Activated CD4-positive, alpha-beta memory T cell treated with anti-CD3 and anti-CD28 coated beads, Interleukin-2, amount 10 ng/mL, durations not matched to agents 7 days and 5 days (primary cell): Measurements from ENCODE around the gene PI16. TPM values are rescaled to one million over a fixed set of nuclear protein-coding genes. Genes with fewer than 3 reads are reported as not detected.
"Not testable (repeated sequence)": the region's sequence is repeated elsewhere in the genome, so short reads cannot be mapped to it uniquely, and the experiment has no call there.

Experiments used
- CTCF ChIA-PET: fragments of 350-600 bp; sonication (Branson Sonifier 250); formaldehyde crosslinking; loops from one replicate; lab custom pipeline; 2021; ENCODE audit warnings: antibody characterized with exemption, inconsistent platforms; lab: Charles Lee
- POLR2A ChIA-PET: fragments of 350-600 bp; sonication (Branson Sonifier 250); formaldehyde crosslinking; loops from one replicate; lab custom pipeline; 2021; ENCODE audit warnings: antibody characterized with exemption; lab: Charles Lee
- DNase-seq: peaks from one replicate; pipeline ENCODE4 v3.0.0-alpha.2; 2020
- H3K27ac Mint-ChIP-seq: one replicate; pipeline ENCODE4 v1.8.0; 2021; ENCODE audit warnings: mild to moderate bottlenecking, mixed read lengths
- H3K27me3 Mint-ChIP-seq: one replicate; pipeline ENCODE4 v1.8.0; 2021; ENCODE audit warnings: mixed read lengths
- H3K36me3 Mint-ChIP-seq: one replicate; pipeline ENCODE4 v1.8.0; 2021; ENCODE audit warnings: low read depth, mixed read lengths
- H3K4me1 Mint-ChIP-seq: one replicate; pipeline ENCODE4 v1.8.0; 2021; ENCODE audit warnings: mixed read lengths
- H3K4me3 Mint-ChIP-seq: one replicate; pipeline ENCODE4 v1.8.0; 2021; ENCODE audit warnings: mild to moderate bottlenecking, mixed read lengths
- H3K9me3 Mint-ChIP-seq: one replicate; pipeline ENCODE4 v1.8.0; 2021; ENCODE audit warnings: mixed read lengths
- total RNA-seq, 2 experiments: library from RNA; stranded (reverse); gene quantifications; one replicate each; pipeline ENCODE4 v1.2.3, GENCODE V29; 2021

Gene PI16
- total RNA-seq, 2 experiments from 2014 or later: 7.3 to 8.5 TPM

- POLR2A ChIA-PET: interaction anchor here (0.6 to 2.1 kb wide), 3 partner anchors 9 to 81 kb away, joined by 3 to 5 read pairs (median 3); no protein-coding TSS in a partner anchor
- Mint-ChIP-seq H3K27ac (no peak overlapping the region), H3K4me3 (no peak overlapping the region), H3K27me3 (peaks cover 15% of the 10 kb centered on the region), H3K36me3 (no peaks in the 10 kb centered on the region), H3K4me1 (peaks cover 11% of the 10 kb centered on the region), H3K9me3 (no peaks in the 10 kb centered on the region)
- CTCF ChIA-PET: no interaction called here
- no peak for DNase-seq
These were observed 21.4 kb upstream of the PI16 start for GRCh38 chr6:36933102-36933501.

- H3K27ac Mint-ChIP-seq: no peak overlapping the region
- ChIA-PET POLR2A (no interaction called here), CTCF (no interaction called here)
- peaks cover 15% of the 10 kb centered on the region for H3K27me3 Mint-ChIP-seq
- no peak overlapping the region for H3K4me3 Mint-ChIP-seq
- H3K4me1 Mint-ChIP-seq: peaks cover 11% of the 10 kb centered on the region
- no peaks in the 10 kb centered on the region for H3K9me3 Mint-ChIP-seq
- no peaks in the 10 kb centered on the region for H3K36me3 Mint-ChIP-seq
- no peak for DNase-seq
These were observed 21.0 kb upstream of the PI16 start for GRCh38 chr6:36933519-36933918.

GRCh38 chr6:36934901-36935300 lies 19.6 kb upstream of the PI16 start:
- DNase-seq: no peak
- ChIA-PET POLR2A (no interaction called here), CTCF (interaction anchor here (1.3 kb wide), 1 partner anchor 49 kb away, joined by 4 read pairs; the partner anchor contains the start of gene C6orf89)
- no peaks in the 10 kb centered on the region for H3K36me3 Mint-ChIP-seq
- H3K4me1 Mint-ChIP-seq: peaks cover 11% of the 10 kb centered on the region
- no peak overlapping the region for H3K4me3 Mint-ChIP-seq
- H3K9me3 Mint-ChIP-seq: no peaks in the 10 kb centered on the region
- H3K27ac Mint-ChIP-seq: no peak overlapping the region
- peaks cover 16% of the 10 kb centered on the region for H3K27me3 Mint-ChIP-seq

DNA sequence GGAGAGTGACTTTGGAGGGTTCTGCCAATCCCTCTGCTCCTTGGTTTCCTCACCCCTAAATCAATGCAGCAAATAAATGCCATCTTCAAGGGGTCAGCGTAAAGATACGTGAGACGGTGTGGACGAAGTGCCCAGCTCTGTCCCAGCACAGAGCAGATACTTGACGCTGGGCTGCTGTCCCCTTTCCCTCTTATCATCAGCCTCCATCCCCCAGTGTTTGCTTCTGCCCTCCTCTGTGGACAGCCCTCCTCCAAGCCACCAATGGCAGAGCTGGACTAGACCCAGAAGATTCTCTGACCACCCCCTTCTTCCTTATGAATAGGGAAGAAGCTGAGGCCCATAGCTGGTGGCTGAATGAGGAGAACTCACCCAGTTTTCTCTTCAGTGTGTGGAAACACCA lies 17.7 kb upstream of the PI16 start:
- ChIA-PET POLR2A (interaction anchor here (1.2 kb wide), 1 partner anchor 19 kb away, joined by 4 read pairs; no protein-coding TSS in a partner anchor), CTCF (interaction anchor here (1.7 kb wide), 1 partner anchor 10 kb away, joined by 4 read pairs; no protein-coding TSS in a partner anchor)
- Mint-ChIP-seq H3K9me3 (no peaks in the 10 kb centered on the region), H3K36me3 (no peaks in the 10 kb centered on the region), H3K4me3 (no peak overlapping the region), H3K27me3 (peaks cover 18% of the 10 kb centered on the region), H3K27ac (no peak overlapping the region), H3K4me1 (peaks cover 11% of the 10 kb centered on the region)
- no peak for DNase-seq

GRCh38 chr6:36937896-36938295 lies 16.6 kb upstream of the PI16 start:
- DNase-seq: no peak
- Mint-ChIP-seq H3K27me3 (peaks cover 20% of the 10 kb centered on the region), H3K36me3 (no peaks in the 10 kb centered on the region), H3K27ac (no peak overlapping the region), H3K4me1 (peaks cover 11% of the 10 kb centered on the region), H3K4me3 (no peak overlapping the region), H3K9me3 (no peaks in the 10 kb centered on the region)
- POLR2A ChIA-PET: no interaction called here
- CTCF ChIA-PET: no interaction called here

GRCh38 chr6:36938536-36938935 lies 16.0 kb upstream of the PI16 start:
- no peaks in the 10 kb centered on the region for H3K9me3 Mint-ChIP-seq
- POLR2A ChIA-PET: no interaction called here
- peaks cover 25% of the 10 kb centered on the region for H3K27me3 Mint-ChIP-seq
- CTCF ChIA-PET: no interaction called here
- peaks cover 13% of the 10 kb centered on the region for H3K4me1 Mint-ChIP-seq
- no peak overlapping the region for H3K4me3 Mint-ChIP-seq
- DNase-seq: no peak
- H3K36me3 Mint-ChIP-seq: no peaks in the 10 kb centered on the region
- H3K27ac Mint-ChIP-seq: no peak overlapping the region

- Mint-ChIP-seq H3K4me1 (peaks cover 12% of the 10 kb centered on the region), H3K27me3 (peaks cover 25% of the 10 kb centered on the region)
- DNase-seq, H3K9me3 Mint-ChIP-seq, H3K27ac Mint-ChIP-seq, POLR2A ChIA-PET, H3K36me3 Mint-ChIP-seq, H3K4me3 Mint-ChIP-seq, CTCF ChIA-PET: not testable (repeated sequence)
These were observed 15.5 kb upstream of the PI16 start for GRCh38 chr6:36939005-36939404.

GRCh38 chr6:36940027-36940426 lies 14.5 kb upstream of the PI16 start:
- CTCF ChIA-PET: no interaction called here
- Mint-ChIP-seq H3K27ac (no peak overlapping the region), H3K4me3 (no peak overlapping the region), H3K4me1 (peaks cover 11% of the 10 kb centered on the region), H3K9me3 (no peaks in the 10 kb centered on the region), H3K27me3 (peaks cover 32% of the 10 kb centered on the region), H3K36me3 (no peaks in the 10 kb centered on the region)
- no peak for DNase-seq
- POLR2A ChIA-PET: no interaction called here

GRCh38 chr6:36941561-36941960 lies 13.0 kb upstream of the PI16 start:
- H3K36me3 Mint-ChIP-seq, H3K4me3 Mint-ChIP-seq, H3K9me3 Mint-ChIP-seq, H3K4me1 Mint-ChIP-seq, POLR2A ChIA-PET, H3K27ac Mint-ChIP-seq, DNase-seq, CTCF ChIA-PET: not testable (repeated sequence)
- peaks cover 30% of the 10 kb centered on the region for H3K27me3 Mint-ChIP-seq

GRCh38 chr6:36942329-36942728 lies 12.2 kb upstream of the PI16 start:
- H3K36me3 Mint-ChIP-seq, CTCF ChIA-PET, DNase-seq, POLR2A ChIA-PET, H3K9me3 Mint-ChIP-seq, H3K4me3 Mint-ChIP-seq, H3K27ac Mint-ChIP-seq, H3K4me1 Mint-ChIP-seq: not testable (repeated sequence)
- H3K27me3 Mint-ChIP-seq: peaks cover 28% of the 10 kb centered on the region

DNA sequence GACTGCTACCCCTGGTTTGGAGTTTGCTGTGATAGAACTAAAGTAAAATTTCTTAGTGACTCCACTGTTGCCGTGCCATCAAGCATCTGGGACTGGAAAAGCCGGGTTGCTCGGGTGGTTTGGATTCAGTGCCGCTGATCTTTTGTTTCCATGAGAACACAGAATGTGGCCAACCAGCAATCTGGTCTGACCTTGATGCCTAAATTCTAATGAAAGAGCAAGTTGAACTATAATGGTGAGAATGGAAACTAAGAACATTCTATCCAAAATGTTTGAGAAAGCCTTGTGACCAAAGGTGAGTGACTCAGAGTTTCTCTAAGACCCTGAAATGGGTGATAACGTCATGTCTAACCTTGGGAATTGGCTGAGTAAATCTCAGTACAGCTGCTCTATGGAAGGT lies 9.9 kb upstream of the PI16 start:
- peaks cover 26% of the 10 kb centered on the region for H3K27me3 Mint-ChIP-seq
- no peaks in the 10 kb centered on the region for H3K9me3 Mint-ChIP-seq
- H3K4me1 Mint-ChIP-seq: peaks cover 32% of the 10 kb centered on the region
- POLR2A ChIA-PET: no interaction called here
- H3K27ac Mint-ChIP-seq: no peak overlapping the region
- CTCF ChIA-PET: no interaction called here
- DNase-seq: no peak
- no peaks in the 10 kb centered on the region for H3K36me3 Mint-ChIP-seq
- H3K4me3 Mint-ChIP-seq: no peak overlapping the region

- H3K9me3 Mint-ChIP-seq: no peaks in the 10 kb centered on the region
- CTCF ChIA-PET: no interaction called here
- POLR2A ChIA-PET: no interaction called here
- DNase-seq: no peak
- H3K27me3 Mint-ChIP-seq: peaks cover 23% of the 10 kb centered on the region
- H3K4me3 Mint-ChIP-seq: no peak overlapping the region
- no peaks in the 10 kb centered on the region for H3K36me3 Mint-ChIP-seq
- no peak overlapping the region for H3K27ac Mint-ChIP-seq
- H3K4me1 Mint-ChIP-seq: peaks cover 38% of the 10 kb centered on the region
These were observed 9.2 kb upstream of the PI16 start for GRCh38 chr6:36945301-36945700.

GRCh38 chr6:36946526-36946925 lies 8.0 kb upstream of the PI16 start:
- H3K36me3 Mint-ChIP-seq: no peaks in the 10 kb centered on the region
- no peak overlapping the region for H3K4me3 Mint-ChIP-seq
- ChIA-PET POLR2A (interaction anchor here (1.3 to 1.6 kb wide), 2 partner anchors 33 to 72 kb away, joined by 3 to 5 read pairs; partner anchors contain the start of gene PPIL1), CTCF (interaction anchor here (1.8 kb wide), 1 partner anchor 10 kb away, joined by 5 read pairs; no protein-coding TSS in a partner anchor)
- no peaks in the 10 kb centered on the region for H3K9me3 Mint-ChIP-seq
- H3K27ac Mint-ChIP-seq: no peak overlapping the region
- peaks cover 23% of the 10 kb centered on the region for H3K27me3 Mint-ChIP-seq
- peaks cover 38% of the 10 kb centered on the region for H3K4me1 Mint-ChIP-seq
- DNase-seq: no peak
